CD14-positive monocyte (primary cell): ENCODE measurements around the gene TNN. TPM values are rescaled to one million over a fixed set of nuclear protein-coding genes. Genes with fewer than 3 reads are reported as not detected.

Experiments
- DNase-seq, 3 donors: peaks; one replicate each; pipeline ENCODE4 v3.0.0-alpha.2; 2011 to 2022
- H2AFZ ChIP-seq: 2 replicates; pipeline ENCODE4 v1.6.0; 2012; ENCODE audit warnings: mild to moderate bottlenecking, low read depth, low read length, inconsistent platforms; ENCODE audit not compliant: insufficient read depth, poor library complexity, severe bottlenecking
- H3K27ac ChIP-seq, 2 donors: 1 replicate in 1 of 2; 2 replicates in 1 of 2; pipeline ENCODE4 v1.5.1; 2012 to 2013; ENCODE audit warnings: low read length in 2 of 2, control low read depth in 1 of 2, inconsistent platforms in 1 of 2, low read depth in 1 of 2, mild to moderate bottlenecking in 1 of 2
- H3K27me3 ChIP-seq, 2 donors: one replicate each; pipeline versions ENCODE4 v1.6.0 to v1.6.1; 2011 to 2013; ENCODE audit warnings: low read length in 2 of 2; ENCODE audit not compliant: control insufficient read depth in 2 of 2, insufficient read depth in 2 of 2
- H3K36me3 ChIP-seq, 2 donors: replicated peaks in 1 of 2; 1 replicate in 1 of 2; 2 replicates in 1 of 2; pipeline versions ENCODE4 v1.5.1 to v1.6.1; 2012 to 2013; ENCODE audit warnings: low read length in 2 of 2, control low read depth in 1 of 2, inconsistent platforms in 1 of 2, mild to moderate bottlenecking in 1 of 2; ENCODE audit not compliant: insufficient read depth in 2 of 2, control insufficient read depth in 1 of 2
- H3K4me1 ChIP-seq, 2 donors: 1 replicate in 1 of 2; 2 replicates in 1 of 2; pipeline versions ENCODE4 v1.5.1 to v1.6.1; 2012 to 2013; ENCODE audit warnings: low read length in 2 of 2, control low read depth in 1 of 2, inconsistent platforms in 1 of 2, mild to moderate bottlenecking in 1 of 2, moderate library complexity in 1 of 2; ENCODE audit not compliant: insufficient read depth in 2 of 2, control insufficient read depth in 1 of 2
- H3K4me2 ChIP-seq: replicated peaks from 2 replicates; pipeline ENCODE3; 2012; ENCODE audit warnings: low read length, moderate library complexity, mild to moderate bottlenecking; ENCODE audit not compliant: poor library complexity, severe bottlenecking; ENCODE audit errors: extremely low read depth
- H3K4me3 ChIP-seq, 3 experiments: fragments of 200-600 bp in 1 of 3; sonication (generic) in 1 of 3; replicated peaks in 1 of 3; 1 replicate in 2 of 3; 2 replicates in 1 of 3; pipeline ENCODE4 v1.5.1; 2011 to 2013; ENCODE audit warnings: low read length in 3 of 3, mild to moderate bottlenecking in 3 of 3, control low read depth in 2 of 3, low read depth in 2 of 3, inconsistent platforms in 1 of 3, moderate library complexity in 1 of 3
- H3K79me2 ChIP-seq: 2 replicates; pipeline ENCODE4 v1.6.0; 2012; ENCODE audit warnings: mild to moderate bottlenecking, control low read depth, inconsistent platforms, low read length, moderate library complexity; ENCODE audit not compliant: insufficient read depth
- H3K9ac ChIP-seq: 2 replicates; pipeline ENCODE4 v1.6.0; 2017; ENCODE audit warnings: low read length, mild to moderate bottlenecking; ENCODE audit not compliant: insufficient read depth, poor library complexity, severe bottlenecking
- H3K9me3 ChIP-seq, 2 donors: replicated peaks in 1 of 2; 1 replicate in 1 of 2; 2 replicates in 1 of 2; pipeline versions ENCODE4 v1.5.1 to v1.6.1; 2012 to 2013; ENCODE audit warnings: low read length in 2 of 2, control low read depth in 1 of 2; ENCODE audit not compliant: control insufficient read depth in 1 of 2, insufficient read depth in 1 of 2
- H4K20me1 ChIP-seq: 2 replicates; pipeline ENCODE4 v1.6.0; 2012; ENCODE audit warnings: mild to moderate bottlenecking, low read length, control low read depth, moderate library complexity; ENCODE audit not compliant: insufficient read depth
- H3K27ac Mint-ChIP-seq, 7 donors: one replicate each; pipeline ENCODE4 v1.8.0; 2020; ENCODE audit warnings: mild to moderate bottlenecking in 7 of 7, mixed read lengths in 7 of 7, moderate library complexity in 6 of 7, inconsistent platforms in 2 of 7
- H3K27me3 Mint-ChIP-seq, 3 donors: one replicate each; pipeline ENCODE4 v1.8.0; 2021 to 2022; ENCODE audit warnings: low read depth in 3 of 3, mild to moderate bottlenecking in 3 of 3, mixed read lengths in 3 of 3, moderate library complexity in 3 of 3, inconsistent platforms in 1 of 3
- H3K36me3 Mint-ChIP-seq, 2 donors: one replicate each; pipeline ENCODE4 v1.8.0; 2020; ENCODE audit warnings: mixed read lengths in 2 of 2, inconsistent platforms in 1 of 2, mild to moderate bottlenecking in 1 of 2
- H3K4me1 Mint-ChIP-seq: one replicate; pipeline ENCODE4 v1.8.0; 2020; ENCODE audit warnings: mild to moderate bottlenecking, mixed read lengths
- H3K4me3 Mint-ChIP-seq, 2 donors: one replicate each; pipeline ENCODE4 v1.8.0; 2020; ENCODE audit warnings: mild to moderate bottlenecking in 2 of 2, mixed read lengths in 2 of 2, moderate library complexity in 1 of 2
- H3K9me3 Mint-ChIP-seq, 7 donors: one replicate each; pipeline ENCODE4 v1.8.0; 2020 to 2022; ENCODE audit warnings: mixed read lengths in 7 of 7, mild to moderate bottlenecking in 6 of 7, moderate library complexity in 6 of 7, inconsistent platforms in 2 of 7
- WGBS: methylation state at CpG from one replicate; pipeline ENCODE4 v1.1.5; 2013; ENCODE audit warnings: missing lambda C conversion rate; ENCODE audit not compliant: insufficient coverage; 5-methylcytosine and 5-hydroxymethylcytosine counted together
- intact Hi-C, 2 donors: fragments of 100-400 bp; cut with micrococcal nuclease; formaldehyde crosslinking; loops; one replicate each; pipeline versions ENCODE4 v1.15.0 to v1.15.1; 2023
- polyA plus RNA-seq, 3 donors: library from polyadenylated mRNA; depleted of rRNA in 1 of 3; unstranded in 2 of 3; stranded (reverse) in 1 of 3; fragments of 300-500 nt in 2 of 3; fragments of >200 nt in 1 of 3; fragmentation: Illumina TruSeq in 2 of 3; gene quantifications; 1 replicate in 2 of 3; 2 replicates in 1 of 3; pipeline ENCODE4 v1.2.3, GENCODE V29; 2012 to 2021
- small RNA-seq: library from RNA; depleted of rRNA; stranded (forward); fragments of <200 nt; gene quantifications from one replicate; pipeline ENCODE3, GENCODE V24; 2012; ENCODE audit warnings: low read depth; ENCODE audit not compliant: insufficient read length
- TF ChIP-seq, protein P1 (sequence below): fragments of 200-600 bp; IDR thresholded peaks from one replicate; pipeline ENCODE4 v1.8.0; 2022; ENCODE audit warnings: antibody characterized with exemption, mild to moderate bottlenecking

The TNN gene
- polyA plus RNA-seq, 3 donors, result not detected

- Histone ChIP-seq H3K9ac (no peak overlapping the region), H3K27ac (peak overlapping the region; percentile 34 to 66)
Measured at GRCh38 chr1:175197531-175197930, 129.9 kb downstream of the TNN start.

More at GRCh38 chr1:175197531-175197930, 129.9 kb downstream of the TNN start:
- Mint-ChIP-seq H3K27ac (peak overlapping the region; percentile 30 to 90 (median 80)), H3K36me3 (no peaks in the 10 kb centered on the region), H3K4me3 (no peak overlapping the region), H3K4me1 (peaks cover 28% of the 10 kb centered on the region), H3K27me3 (peaks cover 0 to 2% (median 0%) of the 10 kb centered on the region in 3 donors), H3K9me3 (no peaks in the 10 kb centered on the region)
- DNase-seq, result peak; percentile 48 to 84 (median 69)
- Histone ChIP-seq H3K4me2 (no peak overlapping the region), H3K27me3 (no peaks in the 10 kb centered on the region), H3K9me3 (no peaks in the 10 kb centered on the region), H4K20me1 (no peaks in the 10 kb centered on the region), H3K79me2 (no peaks in the 10 kb centered on the region), H3K4me3 (no peak overlapping the region), H2AFZ (no peak overlapping the region), H3K36me3 (no peaks in the 10 kb centered on the region), H3K4me1 (peaks cover 19 to 30% of the 10 kb centered on the region in 2 donors)
- intact Hi-C loops, result no loop called here
- TF ChIP-seq, protein P1, sequence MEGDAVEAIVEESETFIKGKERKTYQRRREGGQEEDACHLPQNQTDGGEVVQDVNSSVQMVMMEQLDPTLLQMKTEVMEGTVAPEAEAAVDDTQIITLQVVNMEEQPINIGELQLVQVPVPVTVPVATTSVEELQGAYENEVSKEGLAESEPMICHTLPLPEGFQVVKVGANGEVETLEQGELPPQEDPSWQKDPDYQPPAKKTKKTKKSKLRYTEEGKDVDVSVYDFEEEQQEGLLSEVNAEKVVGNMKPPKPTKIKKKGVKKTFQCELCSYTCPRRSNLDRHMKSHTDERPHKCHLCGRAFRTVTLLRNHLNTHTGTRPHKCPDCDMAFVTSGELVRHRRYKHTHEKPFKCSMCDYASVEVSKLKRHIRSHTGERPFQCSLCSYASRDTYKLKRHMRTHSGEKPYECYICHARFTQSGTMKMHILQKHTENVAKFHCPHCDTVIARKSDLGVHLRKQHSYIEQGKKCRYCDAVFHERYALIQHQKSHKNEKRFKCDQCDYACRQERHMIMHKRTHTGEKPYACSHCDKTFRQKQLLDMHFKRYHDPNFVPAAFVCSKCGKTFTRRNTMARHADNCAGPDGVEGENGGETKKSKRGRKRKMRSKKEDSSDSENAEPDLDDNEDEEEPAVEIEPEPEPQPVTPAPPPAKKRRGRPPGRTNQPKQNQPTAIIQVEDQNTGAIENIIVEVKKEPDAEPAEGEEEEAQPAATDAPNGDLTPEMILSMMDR, result no peak
- 70% methylated on average over 2 of the region's 2 CpGs for WGBS

Small RNA genes lying within 50 kb of the gene (small RNA-seq; reads per million reads assigned to genes)
- gene RF00019, result not detected

Other genes with a start within 250 kb of the TNN start
- 10 to 100 TPM; 15.0 to 86.9 (median 74.8) TPM for gene CACYBP, start 67.9 kb upstream of the TNN start, polyA plus RNA-seq
- gene MRPS14, start 44.4 kb upstream of the TNN start, polyA plus RNA-seq, result 10 to 100 TPM in 2 of 3 donors, 1 to 10 TPM in 1; 5.4 to 53.2 (median 48.1) TPM
- 10 to 100 TPM; 24.0 to 35.4 (median 25.9) TPM for gene KIAA0040, start 124.9 kb downstream of the TNN start, polyA plus RNA-seq